A549 (cell line): ENCODE data around the gene MRPS18A. TPM values are rescaled to one million over a fixed set of nuclear protein-coding genes. Genes with fewer than 3 reads are reported as not detected.

Source experiments
- ATAC-seq, 2 experiments: fragments of 200-7000 bp in 1 of 2; fragments of >200 bp in 1 of 2; cut with Nextera tagmentation in 1 of 2; cut with Tn5 transposase in 1 of 2; 3 replicates each; pipeline versions ENCODE4 v1.8.0 to v1.9.1; 2018 to 2020; ENCODE audit warnings: mild to moderate bottlenecking in 1 of 2, moderate library complexity in 1 of 2
- CTCF ChIA-PET: fragments of 300-600 bp; sonication (Branson Sonifier 250); formaldehyde crosslinking; extraction: SDS; loops from one replicate; lab custom pipeline; 2021; ENCODE audit warnings: antibody characterized with exemption, inconsistent platforms; lab: Yijun Ruan, JAX
- POLR2A ChIA-PET: fragments of 350-600 bp; formaldehyde crosslinking; extraction: SDS; loops from one replicate; lab custom pipeline; 2021; ENCODE audit warnings: antibody characterized with exemption, inconsistent platforms; lab: Yijun Ruan, JAX
- DNase-seq, 2 experiments: peaks; one replicate each; pipeline versions ENCODE4 v3.0.0 to v3.0.0-alpha.2; 2011 to 2016; ENCODE audit warnings: low read depth in 1 of 2, low spot score in 1 of 2
- FAIRE-seq: peaks from 2 replicates; lab custom pipeline; 2011; peaks lifted over from hg19 to GRCh38; lab: Jason Lieb, UNC
- H3K27ac ChIP-seq, 2 experiments: fragments of >200 bp; sonication (Bioruptor Twin); formaldehyde crosslinking; 3 replicates each; pipeline ENCODE4 v1.5.1; 2016 to 2017
- H3K4me1 ChIP-seq: fragments of >200 bp; sonication (Bioruptor Twin); formaldehyde crosslinking; 3 replicates; pipeline ENCODE4 v1.6.1; 2016
- H3K4me2 ChIP-seq: fragments of >200 bp; sonication (Bioruptor Twin); formaldehyde crosslinking; 3 replicates; pipeline ENCODE4 v1.6.1; 2016
- H3K4me3 ChIP-seq: fragments of >200 bp; sonication (Bioruptor Twin); formaldehyde crosslinking; 3 replicates; pipeline ENCODE4 v1.5.1; 2016
- H3K9me3 ChIP-seq: fragments of >200 bp; sonication (Bioruptor Twin); formaldehyde crosslinking; 3 replicates; pipeline ENCODE4 v1.6.1; 2016
- CBX8 ChIP-seq: fragments of 200-600 bp; sonication (generic); IDR thresholded peaks from 2 replicates; pipeline ENCODE4 v1.6.1; 2016
- CHD4 ChIP-seq: fragments of 200-600 bp; sonication (generic); IDR thresholded peaks from 2 replicates; pipeline ENCODE4 v1.6.1; 2016; ENCODE audit warnings: antibody characterized with exemption, mild to moderate bottlenecking, borderline replicate concordance
- EHF ChIP-seq: fragments of 250-450 bp; sonication (Bioruptor Pico); IDR thresholded peaks from 2 replicates; pipeline ENCODE4 v1.5.0; 2020; ENCODE audit warnings: mild to moderate bottlenecking
- EHMT2 ChIP-seq: fragments of 200-600 bp; sonication (generic); IDR thresholded peaks from 2 replicates; pipeline ENCODE4 v1.6.1; 2016; ENCODE audit warnings: antibody characterized with exemption, low read depth, mild to moderate bottlenecking, moderate library complexity
- EP300 ChIP-seq, 2 experiments: fragments of >200 bp; sonication (Bioruptor Twin); formaldehyde crosslinking; IDR thresholded peaks; 2 replicates in 1 of 2; 3 replicates in 1 of 2; pipeline ENCODE4 v1.6.1; 2016 to 2017
- ESRRA ChIP-seq: fragments of 150-350 bp; IDR thresholded peaks from 2 replicates; pipeline ENCODE4 v1.6.1; 2014; ENCODE audit warnings: mild to moderate bottlenecking, low read length, borderline replicate concordance
- FOSB ChIP-seq: fragments of 250-450 bp; sonication (Bioruptor Pico); IDR thresholded peaks from 2 replicates; pipeline ENCODE4 v1.5.0; 2020; ENCODE audit warnings: mild to moderate bottlenecking, moderate library complexity
- FOSL2 ChIP-seq, 2 experiments: fragments of 450-650 bp in 1 of 2; fragments of >200 bp in 1 of 2; sonication (Bioruptor Twin) in 1 of 2; formaldehyde crosslinking; IDR thresholded peaks; 2 replicates each; pipeline versions ENCODE4 v1.5.0 to v1.6.1; 2016 to 2020; ENCODE audit warnings: mild to moderate bottlenecking in 1 of 2, moderate library complexity in 1 of 2
- HOXA7 ChIP-seq: fragments of 250-450 bp; sonication (Bioruptor Pico); IDR thresholded peaks from 2 replicates; pipeline ENCODE4 v1.5.0; 2020; ENCODE audit warnings: mild to moderate bottlenecking, moderate library complexity
- JUN ChIP-seq, 2 experiments: fragments of >200 bp; sonication (Bioruptor Twin); formaldehyde crosslinking; IDR thresholded peaks; 2 replicates in 1 of 2; 3 replicates in 1 of 2; pipeline ENCODE4 v1.6.1; 2016 to 2017
- RAD21 ChIP-seq, 2 experiments: fragments of >200 bp in 1 of 2; sonication (Bioruptor Twin) in 1 of 2; formaldehyde crosslinking in 1 of 2; IDR thresholded peaks in 1 of 2; conservative IDR thresholded peaks in 1 of 2; 2 replicates in 1 of 2; 3 replicates in 1 of 2; pipeline ENCODE4 v1.6.1; 2012 to 2018; ENCODE audit warnings: inconsistent platforms in 1 of 2
- RFX5 ChIP-seq: fragments of 450-650 bp; IDR thresholded peaks from 2 replicates; pipeline ENCODE4 v1.7.1; 2014; ENCODE audit warnings: antibody characterized with exemption, mild to moderate bottlenecking, moderate library complexity
- RNF2 ChIP-seq: fragments of 200-600 bp; sonication (generic); IDR thresholded peaks from 2 replicates; pipeline ENCODE4 v1.6.1; 2016; ENCODE audit warnings: low read depth, mild to moderate bottlenecking, antibody characterized with exemption, moderate library complexity, borderline replicate concordance
- SMC3 ChIP-seq: fragments of >200 bp; sonication (Bioruptor Twin); formaldehyde crosslinking; IDR thresholded peaks from 3 replicates; pipeline ENCODE4 v1.6.1; 2018; ENCODE audit warnings: inconsistent platforms
- TFCP2L1 ChIP-seq: fragments of 250-450 bp; sonication (Bioruptor Pico); IDR thresholded peaks from 2 replicates; pipeline ENCODE4 v1.5.0; 2021; ENCODE audit warnings: mild to moderate bottlenecking
- WGBS: methylation state at CpG from one replicate; pipeline ENCODE4 v1.1.6; 2017; ENCODE audit errors: missing lambda C conversion rate; 5-methylcytosine and 5-hydroxymethylcytosine counted together
- polyA plus RNA-seq, 4 experiments: library from polyadenylated mRNA; depleted of rRNA in 3 of 4; stranded (reverse); fragments of >200 nt; fragmentation: RNase III in 1 of 4; extraction: RNeasy Plus Mini Kit Qiagen cat#74134 plus additional on column Dnase treatment in 1 of 4; gene quantifications; 2 replicates in 3 of 4; 3 replicates in 1 of 4; pipeline ENCODE4 v1.2.3, GENCODE V29; 2011 to 2017
- TF ChIP-seq, protein P1 (sequence below): fragments of >200 bp; sonication (Bioruptor Twin); formaldehyde crosslinking; IDR thresholded peaks from 3 replicates; pipeline ENCODE4 v1.6.1; 2016
- TF ChIP-seq, protein P2 (sequence below): fragments of 200-600 bp; sonication (generic); IDR thresholded peaks from 2 replicates; pipeline ENCODE4 v1.6.1; 2016; ENCODE audit warnings: antibody characterized with exemption, mild to moderate bottlenecking, moderate library complexity
- TF ChIP-seq, protein P3 (sequence below): IDR thresholded peaks from 2 replicates; pipeline ENCODE4 v1.6.1; 2012

MRPS18A gene
- polyA plus RNA-seq, 2 of the 4 experiments (the other 2 are of a cell fraction), result 38.0 to 44.2 TPM

DNA sequence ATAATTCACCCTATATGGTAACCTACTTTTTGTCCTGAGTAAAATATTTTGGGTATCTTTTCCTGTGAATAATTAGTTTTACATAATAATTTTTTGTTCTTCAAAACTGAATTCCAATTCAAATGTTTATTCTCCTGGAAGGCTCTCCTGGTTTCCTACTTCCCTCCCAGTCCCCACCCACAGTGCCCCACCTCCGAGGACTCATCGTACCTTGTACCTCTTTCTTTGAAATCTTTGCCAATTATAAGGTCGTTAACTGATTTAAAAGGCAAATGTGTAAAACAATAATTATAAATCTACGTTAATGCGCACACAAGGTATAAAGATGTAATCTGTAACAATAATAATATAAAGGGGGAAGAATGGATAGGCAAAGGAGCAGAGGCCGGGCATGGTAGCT, 41.9 kb upstream of the MRPS18A start:
- Histone ChIP-seq H3K4me3 (no peak overlapping the region), H3K4me2 (no peak overlapping the region), H3K9me3 (peaks cover 19% of the 10 kb centered on the region; the same call in 2 of the 3 replicates), H3K4me1 (peaks cover 9% of the 10 kb centered on the region; the same call in 2 of the 3 replicates), H3K27ac (no peak overlapping the region)
- FAIRE-seq (no peak), ATAC-seq (no peak), DNase-seq (no peak)
- no peak for TF ChIP-seq SMC3
- TF ChIP-seq RNF2, result no peak
- TF ChIP-seq TFCP2L1 (CRISPR knock-in tag), result no peak
- no peak for TF ChIP-seq RFX5
- TF ChIP-seq, protein P1, sequence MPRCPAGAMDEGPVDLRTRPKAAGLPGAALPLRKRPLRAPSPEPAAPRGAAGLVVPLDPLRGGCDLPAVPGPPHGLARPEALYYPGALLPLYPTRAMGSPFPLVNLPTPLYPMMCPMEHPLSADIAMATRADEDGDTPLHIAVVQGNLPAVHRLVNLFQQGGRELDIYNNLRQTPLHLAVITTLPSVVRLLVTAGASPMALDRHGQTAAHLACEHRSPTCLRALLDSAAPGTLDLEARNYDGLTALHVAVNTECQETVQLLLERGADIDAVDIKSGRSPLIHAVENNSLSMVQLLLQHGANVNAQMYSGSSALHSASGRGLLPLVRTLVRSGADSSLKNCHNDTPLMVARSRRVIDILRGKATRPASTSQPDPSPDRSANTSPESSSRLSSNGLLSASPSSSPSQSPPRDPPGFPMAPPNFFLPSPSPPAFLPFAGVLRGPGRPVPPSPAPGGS, result no peak
- no peak for TF ChIP-seq CBX8
- CTCF ChIA-PET, result no interaction called here
- 57% methylated on average over 6 of the region's 6 CpGs for WGBS
- POLR2A ChIA-PET, result no interaction called here

DNA sequence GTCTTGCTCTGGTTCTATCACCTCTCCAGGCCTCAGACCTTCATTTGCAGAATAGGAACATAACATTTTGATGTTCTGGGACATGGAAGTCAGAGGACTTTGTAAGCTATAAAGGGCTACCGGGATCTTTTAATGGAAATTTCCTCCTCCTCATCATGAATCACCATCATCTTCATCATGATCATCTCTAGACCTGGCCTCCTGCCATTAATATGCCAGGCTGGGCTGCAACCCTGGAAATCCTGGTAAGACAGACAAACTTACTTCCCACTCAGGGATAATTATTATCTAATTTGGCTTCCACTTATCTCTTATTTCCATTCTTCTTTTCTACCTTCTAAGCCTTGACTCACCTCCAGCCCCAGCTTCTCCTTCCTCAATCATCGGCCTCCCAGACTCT, 41.0 kb upstream of the MRPS18A start:
- no peak for ATAC-seq
- Histone ChIP-seq H3K4me2 (no peak overlapping the region), H3K9me3 (peaks cover 19% of the 10 kb centered on the region; the same call in 2 of the 3 replicates), H3K4me3 (no peak overlapping the region), H3K4me1 (peaks cover 9% of the 10 kb centered on the region; the same call in 2 of the 3 replicates), H3K27ac (no peak overlapping the region)
- 52% methylated on average over 2 of the region's 2 CpGs for WGBS
- DNase-seq, result no peak
- no peak for FAIRE-seq
- CTCF ChIA-PET, result interaction anchor here (0.8 to 1.5 kb wide), 3 partner anchors 41 to 351 kb away, joined by 3 to 5 read pairs (median 3); no protein-coding TSS in a partner anchor
- POLR2A ChIA-PET, result no interaction called here
- TF ChIP-seq, protein P2, sequence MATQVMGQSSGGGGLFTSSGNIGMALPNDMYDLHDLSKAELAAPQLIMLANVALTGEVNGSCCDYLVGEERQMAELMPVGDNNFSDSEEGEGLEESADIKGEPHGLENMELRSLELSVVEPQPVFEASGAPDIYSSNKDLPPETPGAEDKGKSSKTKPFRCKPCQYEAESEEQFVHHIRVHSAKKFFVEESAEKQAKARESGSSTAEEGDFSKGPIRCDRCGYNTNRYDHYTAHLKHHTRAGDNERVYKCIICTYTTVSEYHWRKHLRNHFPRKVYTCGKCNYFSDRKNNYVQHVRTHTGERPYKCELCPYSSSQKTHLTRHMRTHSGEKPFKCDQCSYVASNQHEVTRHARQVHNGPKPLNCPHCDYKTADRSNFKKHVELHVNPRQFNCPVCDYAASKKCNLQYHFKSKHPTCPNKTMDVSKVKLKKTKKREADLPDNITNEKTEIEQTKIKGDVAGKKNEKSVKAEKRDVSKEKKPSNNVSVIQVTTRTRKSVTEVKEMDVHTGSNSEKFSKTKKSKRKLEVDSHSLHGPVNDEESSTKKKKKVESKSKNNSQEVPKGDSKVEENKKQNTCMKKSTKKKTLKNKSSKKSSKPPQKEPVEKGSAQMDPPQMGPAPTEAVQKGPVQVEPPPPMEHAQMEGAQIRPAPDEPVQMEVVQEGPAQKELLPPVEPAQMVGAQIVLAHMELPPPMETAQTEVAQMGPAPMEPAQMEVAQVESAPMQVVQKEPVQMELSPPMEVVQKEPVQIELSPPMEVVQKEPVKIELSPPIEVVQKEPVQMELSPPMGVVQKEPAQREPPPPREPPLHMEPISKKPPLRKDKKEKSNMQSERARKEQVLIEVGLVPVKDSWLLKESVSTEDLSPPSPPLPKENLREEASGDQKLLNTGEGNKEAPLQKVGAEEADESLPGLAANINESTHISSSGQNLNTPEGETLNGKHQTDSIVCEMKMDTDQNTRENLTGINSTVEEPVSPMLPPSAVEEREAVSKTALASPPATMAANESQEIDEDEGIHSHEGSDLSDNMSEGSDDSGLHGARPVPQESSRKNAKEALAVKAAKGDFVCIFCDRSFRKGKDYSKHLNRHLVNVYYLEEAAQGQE, result no peak
- no peak for TF ChIP-seq FOSB
- no peak for TF ChIP-seq SMC3
- no peak for TF ChIP-seq RAD21 (conservative IDR thresholded peaks at IDR 0.05 in 1 of 2, IDR thresholded peaks at IDR 0.05 in 1 of 2)
- TF ChIP-seq JUN (IDR thresholded peaks at IDR 0.05), result no peak
- TF ChIP-seq EHMT2, result no peak
- TF ChIP-seq CBX8, result no peak
- TF ChIP-seq, protein P3, sequence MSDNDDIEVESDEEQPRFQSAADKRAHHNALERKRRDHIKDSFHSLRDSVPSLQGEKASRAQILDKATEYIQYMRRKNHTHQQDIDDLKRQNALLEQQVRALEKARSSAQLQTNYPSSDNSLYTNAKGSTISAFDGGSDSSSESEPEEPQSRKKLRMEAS, result no peak

DNA sequence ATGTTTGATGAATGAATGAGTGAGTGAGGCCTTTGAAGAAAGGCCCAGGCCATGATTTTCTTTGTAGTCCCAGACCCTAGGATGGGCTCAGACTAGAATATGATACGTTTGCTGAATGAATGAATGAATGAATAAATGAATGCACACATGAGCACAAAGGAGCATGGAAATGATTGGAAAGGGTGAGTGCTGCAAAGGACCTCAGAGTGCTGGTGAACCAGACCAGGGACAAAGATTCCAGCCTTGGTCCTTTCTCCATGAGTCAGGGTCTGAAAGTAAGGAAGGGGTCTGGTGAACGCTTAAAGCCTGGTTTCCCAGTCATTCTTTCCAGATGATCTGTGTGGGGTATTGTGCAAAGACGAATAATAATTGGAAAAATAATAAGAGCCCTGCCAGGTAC, 40.0 kb upstream of the MRPS18A start:
- H3K4me2 ChIP-seq, result no peak overlapping the region
- ATAC-seq (no peak), FAIRE-seq (no peak), DNase-seq (no peak)
- no peak overlapping the region for H3K4me3 ChIP-seq
- peaks cover 9% of the 10 kb centered on the region; the same call in 2 of the 3 replicates for H3K4me1 ChIP-seq
- TF ChIP-seq CHD4 (no peak), HOXA7 (no peak), EP300 (IDR thresholded peaks at IDR 0.05) (no peak), FOSL2 (IDR thresholded peaks at IDR 0.05) (no peak), FOSL2 (CRISPR knock-in tag; IDR thresholded peaks at IDR 0.05) (no peak), ESRRA (no peak), EHF (CRISPR knock-in tag) (no peak)
- TF ChIP-seq, protein P2, result no peak
- CTCF ChIA-PET, result interaction anchor here (0.8 to 1.5 kb wide), 2 partner anchors 42 to 351 kb away, joined by 3 to 5 read pairs; no protein-coding TSS in a partner anchor
- POLR2A ChIA-PET, result no interaction called here
- no peak overlapping the region for H3K27ac ChIP-seq
- H3K9me3 ChIP-seq, result peaks cover 19% of the 10 kb centered on the region; the same call in 2 of the 3 replicates
- WGBS, result 54% methylated on average over 3 of the region's 3 CpGs
